Measurements from ENCODE around the gene UBE2QL1.
"Not testable (repeated sequence)": the region's sequence is repeated elsewhere in the genome, so short reads cannot be mapped to it uniquely, and the experiment has no call there.

Gene UBE2QL1

GRCh38 chr5:6502421-6502820 is 53.8 kb downstream of the UBE2QL1 start:
- DNase-seq = no peak

- DNase-seq = no peak
Observed at GRCh38 chr5:6503342-6503741, 54.7 kb downstream of the UBE2QL1 start.

- no peak for DNase-seq
Observed at GRCh38 chr5:6504677-6505415, 56.2 kb downstream of the UBE2QL1 start.

- DNase-seq = no peak
Observed at GRCh38 chr5:6505416-6505755, 56.7 kb downstream of the UBE2QL1 start.

GRCh38 chr5:6505783-6506557 is 57.3 kb downstream of the UBE2QL1 start:
- no peak for DNase-seq

GRCh38 chr5:6506611-6507010 is 58.0 kb downstream of the UBE2QL1 start:
- DNase-seq = no peak

- no peak for DNase-seq
Observed at GRCh38 chr5:6508931-6509330, 60.3 kb downstream of the UBE2QL1 start.

GRCh38 chr5:6510132-6510531 is 61.5 kb downstream of the UBE2QL1 start:
- DNase-seq = no peak

- no peak for DNase-seq
Observed at GRCh38 chr5:6510973-6511372, 62.3 kb downstream of the UBE2QL1 start.

- DNase-seq = not testable (repeated sequence)
Observed at GRCh38 chr5:6515812-6516211, 67.2 kb downstream of the UBE2QL1 start.

- no peak for DNase-seq
Observed at GRCh38 chr5:6516823-6517222, 68.2 kb downstream of the UBE2QL1 start.

GRCh38 chr5:6517510-6517909 is 68.9 kb downstream of the UBE2QL1 start:
- no peak for DNase-seq

GRCh38 chr5:6518298-6519057 is 69.8 kb downstream of the UBE2QL1 start:
- no peak for DNase-seq

GRCh38 chr5:6520201-6520600 is 71.5 kb downstream of the UBE2QL1 start:
- DNase-seq = no peak

- DNase-seq = no peak
Observed at GRCh38 chr5:6522331-6522730, 73.7 kb downstream of the UBE2QL1 start.

- DNase-seq = no peak
Observed at GRCh38 chr5:6522923-6523322, 74.3 kb downstream of the UBE2QL1 start.

- no peak for DNase-seq
Observed at GRCh38 chr5:6525422-6525821, 76.8 kb downstream of the UBE2QL1 start.

- DNase-seq = no peak
Observed at GRCh38 chr5:6525910-6526309, 77.3 kb downstream of the UBE2QL1 start.

- DNase-seq = no peak
Observed at GRCh38 chr5:6527749-6528455, 79.2 kb downstream of the UBE2QL1 start.

- DNase-seq = no peak
Observed at GRCh38 chr5:6535594-6535993, 86.9 kb downstream of the UBE2QL1 start.

- no peak for DNase-seq
Observed at GRCh38 chr5:6539060-6539459, 90.4 kb downstream of the UBE2QL1 start.

GRCh38 chr5:6540111-6540827 is 91.6 kb downstream of the UBE2QL1 start:
- no peak for DNase-seq
